ENCODE data around the gene CDC42BPB. TPM values are rescaled to one million over a fixed set of nuclear protein-coding genes. Genes with fewer than 3 reads are reported as not detected.

The CDC42BPB gene
- total RNA-seq, 2 experiments from 2014 or later = 2.0 to 2.3 TPM

- CTCF ChIA-PET = interaction anchor here (0.5 kb wide), 1 partner anchor 308 kb away, joined by 3 read pairs; no protein-coding TSS in a partner anchor
- POLR2A ChIA-PET = no interaction called here
Observed at GRCh38 chr14:102925646-102926045, 131.7 kb downstream of the CDC42BPB start.

- POLR2A ChIA-PET = interaction anchor here (0.5 to 1.1 kb wide), 2 partner anchors 9 to 123 kb away, joined by 3 read pairs; no protein-coding TSS in a partner anchor
- CTCF ChIA-PET = interaction anchor here (0.5 kb wide), 1 partner anchor 307 kb away, joined by 3 read pairs; no protein-coding TSS in a partner anchor
Observed at GRCh38 chr14:102924632-102925588, 132.4 kb downstream of the CDC42BPB start.

GRCh38 chr14:102923925-102924486 lies 133.3 kb downstream of the CDC42BPB start:
- CTCF ChIA-PET = no interaction called here
- POLR2A ChIA-PET = interaction anchor here (1.1 kb wide), 1 partner anchor 8 kb away, joined by 3 read pairs; no protein-coding TSS in a partner anchor

- ChIA-PET CTCF (no interaction called here), POLR2A (no interaction called here)
Observed at GRCh38 chr14:102923201-102923924, 134.0 kb downstream of the CDC42BPB start.

GRCh38 chr14:102922490-102923200 lies 134.7 kb downstream of the CDC42BPB start, which contains the start of gene AMN:
TSS of gene AMN (plus strand) at chr14:102922663. CDS start at chr14:102922689, 26 bp downstream.
- ChIA-PET POLR2A (no interaction called here), CTCF (no interaction called here)

GRCh38 chr14:102920998-102921304 lies 136.4 kb downstream of the CDC42BPB start:
- ChIA-PET POLR2A (no interaction called here), CTCF (no interaction called here)

GRCh38 chr14:102920273-102920997 lies 136.9 kb downstream of the CDC42BPB start:
- CTCF ChIA-PET = no interaction called here
- POLR2A ChIA-PET = no interaction called here

GRCh38 chr14:102918438-102918837 lies 138.9 kb downstream of the CDC42BPB start:
- CTCF ChIA-PET = interaction anchor here (1.0 to 1.3 kb wide), 2 partner anchors 10 to 224 kb away, joined by 3 read pairs; no protein-coding TSS in a partner anchor
- POLR2A ChIA-PET = no interaction called here

GRCh38 chr14:102917469-102918211 lies 139.7 kb downstream of the CDC42BPB start:
- ChIA-PET CTCF (interaction anchor here (1.0 kb wide), 1 partner anchor 223 kb away, joined by 3 read pairs; no protein-coding TSS in a partner anchor), POLR2A (no interaction called here)

- ChIA-PET CTCF (no interaction called here), POLR2A (no interaction called here)
Observed at GRCh38 chr14:102917056-102917385, 140.3 kb downstream of the CDC42BPB start.

GRCh38 chr14:102916347-102917055 lies 140.8 kb downstream of the CDC42BPB start:
- POLR2A ChIA-PET = interaction anchor here (0.8 kb wide), 1 partner anchor 8 kb away, joined by 3 read pairs; no protein-coding TSS in a partner anchor
- CTCF ChIA-PET = no interaction called here

GRCh38 chr14:102915292-102916110 lies 141.8 kb downstream of the CDC42BPB start:
- ChIA-PET CTCF (no interaction called here), POLR2A (interaction anchor here (0.8 kb wide), 1 partner anchor 9 kb away, joined by 3 read pairs; no protein-coding TSS in a partner anchor)

GRCh38 chr14:102914474-102915291 lies 142.7 kb downstream of the CDC42BPB start:
- CTCF ChIA-PET = no interaction called here
- POLR2A ChIA-PET = no interaction called here

GRCh38 chr14:102913341-102914211 lies 143.8 kb downstream of the CDC42BPB start:
- POLR2A ChIA-PET = no interaction called here
- CTCF ChIA-PET = interaction anchor here (0.6 kb wide), 1 partner anchor 11 kb away, joined by 3 read pairs; no protein-coding TSS in a partner anchor

Data from activated CD8-positive, alpha-beta memory T cell treated with anti-CD3 and anti-CD28 coated beads for 36 hours (primary cell).